Measurements from ENCODE around the gene DRAM1. TPM values are rescaled to one million over a fixed set of nuclear protein-coding genes. Genes with fewer than 3 reads are reported as not detected.
A peak's percentile ranks its signal among the peaks of the same experiment; 100 is the strongest.

DRAM1 gene
- total RNA-seq, 4 donors from 2014 or later, result 10.0 to 24.9 (median 17.8) TPM

- H3K9me3 ChIP-seq, result no peaks in the 10 kb centered on the region
- H3K4me3 ChIP-seq, result no peak overlapping the region
- H3K36me3 ChIP-seq, result peaks cover 0 to 3% (median 0%) of the 10 kb centered on the region in 4 donors
- peaks cover 0 to 8% (median 7%) of the 10 kb centered on the region in 4 donors for H3K4me1 ChIP-seq
- intact Hi-C loops (cut with DNase I), result no loop called here
- TF ChIP-seq POLR2AphosphoS5 (IDR thresholded peaks at IDR 0.05) (no peak), EP300 (IDR thresholded peaks at IDR 0.05) (no peak), POLR2A (IDR thresholded peaks at IDR 0.05; ENCODE audit: low read depth) (no peak), CTCF (IDR thresholded peaks at IDR 0.05) (no peak)
- H3K27ac ChIP-seq (replicated peaks in 1 of 4), result no peak overlapping the region
- 89% methylated on average over 4 of the region's 4 CpGs for WGBS
- DNase-seq (ENCODE audit: extremely low spot score), result no peak
- no peaks in the 10 kb centered on the region for H3K27me3 ChIP-seq
Observed at GRCh38 chr12:101885912-101886561, 8.7 kb downstream of the DRAM1 start.

GRCh38 chr12:101889211-101889752 lies 11.9 kb downstream of the DRAM1 start:
- no peak for DNase-seq (ENCODE audit: extremely low spot score)
- WGBS, result 78% methylated on average over 6 of the region's 6 CpGs
- no peaks in the 10 kb centered on the region for H3K36me3 ChIP-seq
- TF ChIP-seq POLR2A (IDR thresholded peaks at IDR 0.05; ENCODE audit: low read depth), result no peak
- no peak for TF ChIP-seq EP300 (IDR thresholded peaks at IDR 0.05)
- TF ChIP-seq POLR2AphosphoS5 (IDR thresholded peaks at IDR 0.05), result no peak
- no peak for TF ChIP-seq CTCF (IDR thresholded peaks at IDR 0.05)
- H3K27ac ChIP-seq (replicated peaks in 1 of 4), result no peak overlapping the region
- H3K4me3 ChIP-seq, result no peak overlapping the region
- intact Hi-C loops (cut with DNase I), result no loop called here
- H3K27me3 ChIP-seq, result no peaks in the 10 kb centered on the region
- no peaks in the 10 kb centered on the region for H3K9me3 ChIP-seq
- peaks cover 3 to 23% (median 22%) of the 10 kb centered on the region in 4 donors for H3K4me1 ChIP-seq

GRCh38 chr12:101891462-101891971 lies 14.1 kb downstream of the DRAM1 start:
- H3K27ac ChIP-seq (replicated peaks in 1 of 4), result peak overlapping the region; percentile 67 to 80 (median 73)
- 8% methylated on average over 3 of the region's 3 CpGs for WGBS
- H3K4me3 ChIP-seq, result peak overlapping the region in 1 of 4 donors; percentile 11
- H3K36me3 ChIP-seq, result no peaks in the 10 kb centered on the region
- peaks cover 3 to 28% (median 21%) of the 10 kb centered on the region in 4 donors for H3K4me1 ChIP-seq
- no peak for DNase-seq (ENCODE audit: extremely low spot score)
- H3K9me3 ChIP-seq, result no peaks in the 10 kb centered on the region
- intact Hi-C loops (cut with DNase I), result no loop called here
- TF ChIP-seq CTCF (IDR thresholded peaks at IDR 0.05) (no peak), POLR2AphosphoS5 (IDR thresholded peaks at IDR 0.05) (peak; percentile 26 to 48), EP300 (IDR thresholded peaks at IDR 0.05) (no peak), POLR2A (IDR thresholded peaks at IDR 0.05; ENCODE audit: low read depth) (no peak)
- no peaks in the 10 kb centered on the region for H3K27me3 ChIP-seq

- Histone ChIP-seq H3K27ac (replicated peaks in 1 of 4) (peak overlapping the region in 1 of 4 donors; percentile 80), H3K36me3 (no peaks in the 10 kb centered on the region), H3K9me3 (no peaks in the 10 kb centered on the region), H3K4me3 (no peak overlapping the region), H3K27me3 (no peaks in the 10 kb centered on the region), H3K4me1 (peaks cover 3 to 28% (median 21%) of the 10 kb centered on the region in 4 donors)
- intact Hi-C loops (cut with DNase I), result no loop called here
- DNase-seq (ENCODE audit: extremely low spot score), result no peak
- TF ChIP-seq EP300 (IDR thresholded peaks at IDR 0.05) (no peak), POLR2AphosphoS5 (IDR thresholded peaks at IDR 0.05) (no peak), POLR2A (IDR thresholded peaks at IDR 0.05; ENCODE audit: low read depth) (no peak), CTCF (IDR thresholded peaks at IDR 0.05) (no peak)
Observed at GRCh38 chr12:101892794-101893193, 15.4 kb downstream of the DRAM1 start.
